Erythroblast (primary cell): Measurements from ENCODE around the gene MAJIN.

Experiments used
- GATA1 ChIP-seq: IDR thresholded peaks from 2 replicates; pipeline ENCODE4 v1.6.1; 2011; ENCODE audit warnings: low read depth, mild to moderate bottlenecking, control low read depth, low read length, moderate library complexity
- POLR2A ChIP-seq: IDR thresholded peaks from 2 replicates; pipeline ENCODE4 v1.6.1; 2011; ENCODE audit warnings: mild to moderate bottlenecking, low read length

DNA sequence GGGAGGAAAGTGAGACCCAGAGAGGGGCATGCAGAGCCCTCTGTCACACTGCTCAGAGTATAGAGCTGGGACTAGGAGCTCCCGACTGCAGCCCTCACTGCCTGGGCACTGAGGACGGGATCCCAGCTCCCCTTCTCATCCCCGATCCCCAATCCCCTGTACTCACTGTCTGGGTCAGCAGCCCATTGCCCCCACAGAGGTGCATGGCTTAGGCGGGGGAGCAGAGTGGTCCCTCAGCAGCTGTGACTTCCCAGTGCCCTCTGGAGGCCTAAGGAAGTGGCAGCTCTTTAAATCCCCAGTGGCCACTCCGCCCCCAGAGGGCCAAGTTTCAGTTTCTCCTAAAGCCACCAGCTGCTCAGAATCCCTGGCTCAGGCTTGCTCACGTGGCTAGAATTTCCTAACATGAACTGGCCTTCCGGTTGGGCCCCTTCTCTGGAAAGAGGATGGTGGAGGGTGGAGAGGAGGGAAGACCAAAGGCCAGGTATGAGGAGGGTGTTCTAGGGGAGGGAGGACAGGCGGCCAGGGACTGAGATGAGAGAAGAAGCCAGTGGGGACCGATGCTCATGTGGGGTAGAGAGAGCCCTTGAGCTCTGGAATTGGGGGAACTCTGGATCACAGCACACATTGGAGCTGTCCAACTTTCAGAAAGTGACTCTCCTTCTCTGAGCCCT lies 24.9 kb upstream of the MAJIN start, which contains the start of gene BATF2:
- TF ChIP-seq POLR2A (no peak), GATA1 (no peak)
